MM.1S (cell line): ENCODE results near the gene LBR.

Experiments
- DNase-seq: peaks from one replicate; pipeline ENCODE4 v3.0.0-alpha.2; 2015
- H2AFZ ChIP-seq: fragments of 300-600 bp; sonication (generic); 2 replicates; pipeline ENCODE4 v1.6.0; 2016; ENCODE audit warnings: antibody characterized with exemption, low read length
- H3F3A ChIP-seq: fragments of 300-600 bp; sonication (generic); 2 replicates; pipeline ENCODE4 v1.6.1; 2016; ENCODE audit warnings: mild to moderate bottlenecking, antibody characterized with exemption, low read length, moderate library complexity, mixed read lengths; ENCODE audit not compliant: insufficient read depth
- H3K27ac ChIP-seq: fragments of 300-600 bp; sonication (generic); 2 replicates; pipeline ENCODE4 v1.5.1; 2016; ENCODE audit warnings: mild to moderate bottlenecking, low read length
- H3K27me3 ChIP-seq: fragments of 300-600 bp; sonication (generic); replicated peaks from 2 replicates; pipeline ENCODE4 v1.6.0; 2016; ENCODE audit warnings: low read length; ENCODE audit not compliant: insufficient read depth
- H3K36me3 ChIP-seq: fragments of 300-600 bp; sonication (generic); replicated peaks from 2 replicates; pipeline ENCODE4 v1.6.1; 2016; ENCODE audit warnings: mild to moderate bottlenecking, low read length, mixed read lengths; ENCODE audit not compliant: insufficient read depth
- H3K4me1 ChIP-seq: fragments of 300-600 bp; sonication (generic); 2 replicates; pipeline ENCODE4 v1.6.1; 2016; ENCODE audit warnings: low read length, mixed read lengths
- H3K4me2 ChIP-seq: fragments of 300-600 bp; sonication (generic); 2 replicates; pipeline ENCODE4 v1.6.0; 2016; ENCODE audit warnings: low read depth, low read length
- H3K4me3 ChIP-seq: fragments of 300-600 bp; sonication (generic); 2 replicates; pipeline ENCODE4 v1.5.1; 2016; ENCODE audit warnings: low read length, mixed read lengths
- H3K79me2 ChIP-seq: fragments of 300-600 bp; sonication (generic); 2 replicates; pipeline ENCODE4 v1.6.1; 2016; ENCODE audit warnings: mixed run types, low read length, mixed read lengths
- H3K9ac ChIP-seq: fragments of 300-600 bp; sonication (generic); 2 replicates; pipeline ENCODE4 v1.6.1; 2016; ENCODE audit warnings: low read length, mixed read lengths
- H3K9me2 ChIP-seq: fragments of 300-600 bp; sonication (generic); replicated peaks from 2 replicates; pipeline ENCODE4 v1.6.1; 2016; ENCODE audit warnings: mild to moderate bottlenecking, low read length, mixed read lengths; ENCODE audit not compliant: insufficient read depth
- H3K9me3 ChIP-seq: fragments of 300-600 bp; sonication (generic); replicated peaks from 2 replicates; pipeline ENCODE4 v1.6.1; 2016; ENCODE audit warnings: mild to moderate bottlenecking, low read length, mixed read lengths; ENCODE audit not compliant: insufficient read depth
- H4K20me1 ChIP-seq: fragments of 300-600 bp; sonication (generic); 2 replicates; pipeline ENCODE4 v1.6.1; 2016; ENCODE audit warnings: mild to moderate bottlenecking, low read length, moderate library complexity, mixed read lengths; ENCODE audit not compliant: insufficient read depth
- EZH2 ChIP-seq: fragments of 300-600 bp; sonication (generic); optimal IDR thresholded peaks from 2 replicates; pipeline ENCODE3; 2017; ENCODE audit warnings: low read depth, mild to moderate bottlenecking, antibody characterized with exemption, low read length, mixed read lengths
- EZH2phosphoT487 ChIP-seq: fragments of 300-600 bp; sonication (generic); IDR thresholded peaks from 2 replicates; pipeline ENCODE4 v1.6.1; 2018; ENCODE audit warnings: antibody characterized with exemption, low read length
- TF ChIP-seq, protein P1 (sequence below): fragments of 300-600 bp; sonication (generic); IDR thresholded peaks from 2 replicates; pipeline ENCODE4 v1.5.1; 2016; ENCODE audit warnings: antibody characterized with exemption, low read length, mixed read lengths

LBR gene

DNA sequence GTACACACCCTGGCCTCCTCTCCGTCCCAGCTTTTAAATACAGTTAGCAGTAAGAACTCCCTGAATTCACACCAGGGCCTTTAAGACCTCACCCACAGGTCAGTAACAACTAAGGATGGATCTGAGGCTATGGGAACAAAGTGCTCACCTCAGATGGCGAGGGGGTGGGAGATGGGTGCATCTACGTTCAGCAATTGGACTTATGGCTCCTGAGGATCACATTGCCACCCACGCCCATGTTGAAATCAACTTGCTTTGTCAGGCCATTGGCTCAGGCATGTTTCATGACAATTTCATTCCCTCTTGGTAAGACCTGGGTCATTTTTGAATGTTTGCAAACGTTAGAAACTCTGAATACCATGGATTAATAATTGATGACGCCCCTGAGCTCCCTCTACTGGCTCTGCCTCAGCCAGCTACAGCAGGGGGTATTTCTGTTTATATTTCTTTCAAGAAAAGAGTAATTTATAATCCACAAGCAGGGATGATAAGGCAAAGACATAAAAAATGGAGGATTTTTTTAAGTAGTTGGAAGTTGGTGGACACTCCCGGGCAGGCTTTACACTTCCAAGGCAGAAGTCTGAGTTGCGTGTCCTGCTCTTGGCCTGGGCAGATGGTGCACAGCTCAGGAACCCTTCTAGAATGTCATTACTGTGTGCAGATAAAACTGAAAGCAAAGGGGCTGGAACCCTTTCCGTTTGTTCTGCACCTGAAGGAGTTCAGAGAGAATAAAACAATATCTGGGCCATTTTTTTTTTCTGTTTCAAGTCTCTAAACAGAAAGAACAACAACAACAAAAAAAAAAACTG is 13.7 kb upstream of the LBR start:
- no peaks in the 10 kb centered on the region for H3K9me3 ChIP-seq
- TF ChIP-seq, protein P1, sequence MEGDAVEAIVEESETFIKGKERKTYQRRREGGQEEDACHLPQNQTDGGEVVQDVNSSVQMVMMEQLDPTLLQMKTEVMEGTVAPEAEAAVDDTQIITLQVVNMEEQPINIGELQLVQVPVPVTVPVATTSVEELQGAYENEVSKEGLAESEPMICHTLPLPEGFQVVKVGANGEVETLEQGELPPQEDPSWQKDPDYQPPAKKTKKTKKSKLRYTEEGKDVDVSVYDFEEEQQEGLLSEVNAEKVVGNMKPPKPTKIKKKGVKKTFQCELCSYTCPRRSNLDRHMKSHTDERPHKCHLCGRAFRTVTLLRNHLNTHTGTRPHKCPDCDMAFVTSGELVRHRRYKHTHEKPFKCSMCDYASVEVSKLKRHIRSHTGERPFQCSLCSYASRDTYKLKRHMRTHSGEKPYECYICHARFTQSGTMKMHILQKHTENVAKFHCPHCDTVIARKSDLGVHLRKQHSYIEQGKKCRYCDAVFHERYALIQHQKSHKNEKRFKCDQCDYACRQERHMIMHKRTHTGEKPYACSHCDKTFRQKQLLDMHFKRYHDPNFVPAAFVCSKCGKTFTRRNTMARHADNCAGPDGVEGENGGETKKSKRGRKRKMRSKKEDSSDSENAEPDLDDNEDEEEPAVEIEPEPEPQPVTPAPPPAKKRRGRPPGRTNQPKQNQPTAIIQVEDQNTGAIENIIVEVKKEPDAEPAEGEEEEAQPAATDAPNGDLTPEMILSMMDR = peak; percentile 88
- TF ChIP-seq EZH2phosphoT487 = no peak
- peak overlapping the region; percentile 44 for H2AFZ ChIP-seq
- no peaks in the 10 kb centered on the region for H3K9me2 ChIP-seq
- H4K20me1 ChIP-seq = no peaks in the 10 kb centered on the region
- H3K4me2 ChIP-seq = peak overlapping the region; percentile 76
- peaks cover 47% of the 10 kb centered on the region for H3F3A ChIP-seq
- peak overlapping the region; percentile 51 for H3K9ac ChIP-seq
- H3K4me1 ChIP-seq = peaks cover 45% of the 10 kb centered on the region
- peak overlapping the region; percentile 81 for H3K27ac ChIP-seq
- H3K27me3 ChIP-seq = no peaks in the 10 kb centered on the region
- no peaks in the 10 kb centered on the region for H3K36me3 ChIP-seq
- peak overlapping the region; percentile 51 for H3K4me3 ChIP-seq
- H3K79me2 ChIP-seq = no peaks in the 10 kb centered on the region
- DNase-seq = peak; percentile 84

DNA sequence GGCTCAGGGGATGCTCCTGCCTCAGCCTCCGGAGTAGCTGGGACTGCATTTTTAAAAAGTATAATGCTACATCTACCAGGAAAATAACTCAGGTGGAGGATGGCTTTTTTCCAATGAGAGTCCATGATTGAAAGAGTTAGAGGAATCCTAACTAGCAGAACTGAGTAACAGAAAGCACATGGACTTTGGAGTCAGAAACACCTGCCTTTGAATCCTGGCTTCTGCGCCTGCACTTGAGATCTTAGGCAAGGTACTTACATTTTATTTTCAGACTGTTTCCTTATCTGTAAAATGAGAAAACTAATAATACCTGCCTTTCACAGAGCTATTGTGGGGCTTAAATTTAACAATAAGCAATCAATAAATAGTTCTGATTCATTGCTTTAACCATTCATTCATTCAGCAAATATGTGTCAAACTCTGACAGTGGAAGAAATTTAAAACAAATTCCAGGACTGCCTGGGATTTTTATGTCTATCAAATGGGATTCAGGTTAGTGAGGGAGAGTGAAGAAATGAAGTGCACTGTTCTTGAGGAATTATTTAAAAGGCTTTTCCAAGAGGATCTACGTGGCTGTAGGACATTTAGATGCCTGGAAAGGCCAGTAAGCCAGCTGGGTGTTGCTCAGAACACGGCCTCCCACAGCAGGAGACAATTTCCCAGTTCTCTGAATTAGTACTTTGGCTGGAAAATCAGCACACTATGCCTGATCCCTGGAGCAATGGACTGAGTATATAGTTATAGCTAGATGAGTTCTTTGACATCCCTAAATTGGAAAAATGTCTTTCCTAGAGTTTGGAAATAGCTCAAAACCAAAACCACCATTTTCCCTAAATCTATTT is 12.8 kb upstream of the LBR start:
- Histone ChIP-seq H2AFZ (peak overlapping the region; percentile 44), H3K36me3 (no peaks in the 10 kb centered on the region), H4K20me1 (no peaks in the 10 kb centered on the region), H3K27ac (no peak overlapping the region), H3K27me3 (no peaks in the 10 kb centered on the region), H3K4me3 (no peak overlapping the region), H3K4me1 (peaks cover 35% of the 10 kb centered on the region), H3F3A (peaks cover 40% of the 10 kb centered on the region), H3K4me2 (no peak overlapping the region), H3K9ac (no peak overlapping the region), H3K79me2 (no peaks in the 10 kb centered on the region), H3K9me2 (no peaks in the 10 kb centered on the region), H3K9me3 (no peaks in the 10 kb centered on the region)
- DNase-seq = no peak
- TF ChIP-seq EZH2 = no peak
- no peak for TF ChIP-seq EZH2phosphoT487
- TF ChIP-seq, protein P1 = no peak

DNA sequence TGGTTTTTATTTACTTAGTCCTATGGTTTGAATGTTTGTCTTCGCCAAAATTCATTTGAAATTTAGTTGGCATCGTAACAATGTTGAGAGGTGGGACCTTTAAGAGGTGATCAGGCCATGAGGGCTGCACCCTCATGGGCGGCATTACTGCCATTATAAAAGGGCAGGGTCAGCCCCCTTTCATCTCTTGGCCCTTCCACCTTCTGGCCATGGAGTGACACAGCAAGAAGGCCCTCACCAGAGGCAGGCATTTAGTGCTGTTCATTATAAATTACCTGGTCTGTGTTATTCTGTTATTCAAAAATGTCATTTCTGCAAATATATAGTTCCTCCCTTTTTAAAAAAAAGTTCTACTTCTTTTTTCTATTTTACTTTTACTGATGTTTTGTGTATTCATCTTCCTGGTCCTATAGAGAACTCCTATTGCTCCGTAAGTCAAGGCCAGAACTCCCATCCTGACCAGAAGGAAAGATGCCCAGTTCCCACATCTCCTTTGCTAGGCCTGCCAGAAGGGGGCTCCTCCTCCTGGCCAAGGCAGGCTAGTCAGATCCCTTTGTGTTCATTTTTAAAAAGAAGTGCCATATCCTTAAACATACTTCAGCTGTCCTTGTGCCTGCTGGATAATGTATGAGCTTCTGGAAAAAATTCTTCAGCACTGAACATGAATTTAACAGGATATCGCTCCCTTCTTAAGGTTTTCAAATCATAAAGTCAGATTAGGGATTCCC is 10.0 kb upstream of the LBR start:
- Histone ChIP-seq H3K27me3 (no peaks in the 10 kb centered on the region), H3K27ac (no peak overlapping the region), H3K9me3 (no peaks in the 10 kb centered on the region), H3K9me2 (no peaks in the 10 kb centered on the region), H4K20me1 (no peaks in the 10 kb centered on the region), H3K4me2 (no peak overlapping the region), H2AFZ (no peak overlapping the region), H3K36me3 (no peaks in the 10 kb centered on the region), H3K4me1 (peaks cover 16% of the 10 kb centered on the region), H3K79me2 (no peaks in the 10 kb centered on the region), H3K9ac (no peak overlapping the region), H3K4me3 (no peak overlapping the region), H3F3A (peaks cover 18% of the 10 kb centered on the region)
- no peak for DNase-seq
- no peak for TF ChIP-seq EZH2phosphoT487
- no peak for TF ChIP-seq EZH2
- TF ChIP-seq, protein P1 = peak; percentile 51
